HEK293 (cell line): Measurements from ENCODE around the gene SHISAL2A.

Source experiments
- CTCF ChIA-PET: fragments of 350-600 bp; formaldehyde crosslinking; extraction: SDS; loops from one replicate; lab custom pipeline; 2021; ENCODE audit warnings: antibody characterized with exemption; lab: Yijun Ruan, JAX
- POLR2A ChIA-PET: fragments of 300-600 bp; formaldehyde crosslinking; extraction: SDS; loops from one replicate; lab custom pipeline; 2020; ENCODE audit warnings: antibody characterized with exemption, inconsistent platforms; lab: Yijun Ruan, JAX
- H3K27ac ChIP-seq: fragments of 200-500 bp; sonication (Bioruptor generic); 2 replicates; pipeline ENCODE4 v1.5.1; 2014; ENCODE audit warnings: low read depth, low read length, control low read depth, inconsistent platforms; ENCODE audit errors: extremely low read depth
- H3K36me3 ChIP-seq, 2 experiments: fragments of 200-500 bp in 1 of 2; sonication (Bioruptor generic) in 1 of 2; 1 replicate in 1 of 2; 2 replicates in 1 of 2; pipeline ENCODE4 v1.5.1; 2014 to 2017; ENCODE audit warnings: inconsistent platforms in 2 of 2, low read length in 2 of 2; ENCODE audit not compliant: control insufficient read depth in 2 of 2, insufficient read depth in 1 of 2
- H3K4me1 ChIP-seq: fragments of 200-500 bp; sonication (Bioruptor generic); 2 replicates; pipeline ENCODE4 v1.5.1; 2014; ENCODE audit warnings: mild to moderate bottlenecking, low read length, inconsistent platforms; ENCODE audit not compliant: control insufficient read depth, insufficient read depth
- H3K4me3 ChIP-seq: 2 replicates; pipeline ENCODE4 v1.5.1; 2011; ENCODE audit warnings: low read depth, mild to moderate bottlenecking, control low read depth, low read length, moderate library complexity
- H3K9me3 ChIP-seq: fragments of 200-500 bp; sonication (Bioruptor generic); 2 replicates; pipeline ENCODE4 v1.5.1; 2014; ENCODE audit warnings: low read depth, low read length, inconsistent platforms; ENCODE audit not compliant: control insufficient read depth, insufficient read depth
- FEZF1 ChIP-seq: fragments of 450-650 bp; formaldehyde crosslinking; IDR thresholded peaks from 2 replicates; pipeline ENCODE4 v1.5.1; 2016; ENCODE audit warnings: missing biosample characterization, missing genetic modification characterization
- GLIS1 ChIP-seq: fragments of 450-650 bp; formaldehyde crosslinking; IDR thresholded peaks from 2 replicates; pipeline ENCODE4 v1.5.1; 2016; ENCODE audit warnings: missing biosample characterization, missing genetic modification characterization
- HOXD13 ChIP-seq: sonication (generic); formaldehyde crosslinking; IDR thresholded peaks from 2 replicates; pipeline ENCODE4 v1.8.0; 2022; ENCODE audit warnings: missing genetic modification reagents, borderline replicate concordance
- KLF10 ChIP-seq: fragments of 450-650 bp; IDR thresholded peaks from 2 replicates; pipeline ENCODE4 v1.5.1; 2018; ENCODE audit warnings: missing biosample characterization, mild to moderate bottlenecking, missing genetic modification characterization
- TRIM28 ChIP-seq: IDR thresholded peaks from 2 replicates; pipeline ENCODE4 v1.6.1; 2011; ENCODE audit warnings: low read length, control low read depth, borderline replicate concordance
- ZBTB49 ChIP-seq: fragments of 450-650 bp; formaldehyde crosslinking; IDR thresholded peaks from 2 replicates; pipeline ENCODE4 v1.5.1; 2016; ENCODE audit warnings: missing biosample characterization, missing genetic modification characterization, low read depth
- ZIC2 ChIP-seq: fragments of 450-650 bp; formaldehyde crosslinking; IDR thresholded peaks from 2 replicates; pipeline ENCODE4 v1.5.1; 2016; ENCODE audit warnings: missing biosample characterization, missing genetic modification characterization
- ZNF138 ChIP-seq: fragments of 450-650 bp; formaldehyde crosslinking; IDR thresholded peaks from 2 replicates; pipeline ENCODE4 v1.5.1; 2016; ENCODE audit warnings: missing biosample characterization, missing genetic modification characterization, borderline replicate concordance
- ZNF211 ChIP-seq: fragments of 450-650 bp; formaldehyde crosslinking; IDR thresholded peaks from 2 replicates; pipeline ENCODE4 v1.5.1; 2016; ENCODE audit warnings: low read depth, missing biosample characterization, missing genetic modification characterization
- ZNF274 ChIP-seq, 2 experiments: fragments of 200-500 bp in 1 of 2; fragments of 450-650 bp in 1 of 2; sonication (Bioruptor generic) in 1 of 2; formaldehyde crosslinking in 1 of 2; IDR thresholded peaks; 2 replicates each; pipeline versions ENCODE4 v1.5.1 to v1.6.1; 2014 to 2016; ENCODE audit warnings: borderline replicate concordance in 1 of 2, inconsistent platforms in 1 of 2, low read length in 1 of 2, missing biosample characterization in 1 of 2, missing genetic modification characterization in 1 of 2
- ZNF37A ChIP-seq: fragments of 450-650 bp; IDR thresholded peaks from 2 replicates; pipeline ENCODE4 v1.5.1; 2018; ENCODE audit warnings: missing biosample characterization, missing genetic modification characterization
- ZNF394 ChIP-seq: fragments of 450-650 bp; formaldehyde crosslinking; IDR thresholded peaks from 2 replicates; pipeline ENCODE4 v1.5.1; 2016; ENCODE audit warnings: missing biosample characterization, missing genetic modification characterization, mild to moderate bottlenecking, moderate library complexity, borderline replicate concordance
- ZNF518A ChIP-seq: fragments of 450-650 bp; formaldehyde crosslinking; conservative IDR thresholded peaks from 2 replicates; pipeline ENCODE4 v1.5.1; 2016; ENCODE audit warnings: low read depth, missing biosample characterization, missing genetic modification characterization
- ZNF747 ChIP-seq: fragments of 450-650 bp; formaldehyde crosslinking; IDR thresholded peaks from 2 replicates; pipeline ENCODE4 v1.5.1; 2016; ENCODE audit warnings: missing biosample characterization, missing genetic modification characterization
- ZNF777 ChIP-seq: fragments of 450-650 bp; formaldehyde crosslinking; IDR thresholded peaks from 2 replicates; pipeline ENCODE4 v1.5.1; 2017; ENCODE audit warnings: missing biosample characterization, missing genetic modification characterization, borderline replicate concordance
- ZSCAN16 ChIP-seq: fragments of 450-650 bp; formaldehyde crosslinking; IDR thresholded peaks from 2 replicates; pipeline ENCODE4 v1.5.1; 2016; ENCODE audit warnings: missing biosample characterization, missing genetic modification characterization

SHISAL2A gene

GRCh38 chr1:52693843-52694242, 60.9 kb downstream of the SHISAL2A start:
- TF ChIP-seq ZNF777 (no peak), ZNF518A (no peak), FEZF1 (no peak), ZNF394 (no peak), ZSCAN16 (tag by site-specific recombination) (no peak), ZNF37A (tag by site-specific recombination) (no peak), ZBTB49 (tag by site-specific recombination) (no peak), ZNF211 (tag by site-specific recombination) (no peak), ZNF274 (IDR thresholded peaks at IDR 0.05; ENCODE audit: low read length) (no peak), ZNF274 (tag by site-specific recombination; IDR thresholded peaks at IDR 0.05; ENCODE audit: borderline replicate concordance) (no peak)
- CTCF ChIA-PET, result interaction anchor here (0.6 kb wide), 1 partner anchor 153 kb away, joined by 4 read pairs; no protein-coding TSS in a partner anchor
- POLR2A ChIA-PET, result no interaction called here
- no peak overlapping the region for H3K27ac ChIP-seq
- no peaks in the 10 kb centered on the region for H3K9me3 ChIP-seq
- H3K36me3 ChIP-seq, result peaks cover 28 to 46% of the 10 kb centered on the region in 2 experiments
- no peaks in the 10 kb centered on the region for H3K4me1 ChIP-seq
- H3K4me3 ChIP-seq, result no peak overlapping the region

- POLR2A ChIA-PET, result no interaction called here
- Histone ChIP-seq H3K9me3 (no peaks in the 10 kb centered on the region), H3K4me1 (no peaks in the 10 kb centered on the region), H3K36me3 (peaks cover 19 to 33% of the 10 kb centered on the region in 2 experiments), H3K27ac (no peak overlapping the region), H3K4me3 (no peak overlapping the region)
- CTCF ChIA-PET, result interaction anchor here (0.6 kb wide), 1 partner anchor 340 kb away, joined by 3 read pairs; no protein-coding TSS in a partner anchor
- TF ChIP-seq TRIM28 (no peak), ZIC2 (tag by site-specific recombination) (no peak), HOXD13 (CRISPR knock-in tag) (no peak), KLF10 (tag by site-specific recombination) (no peak), GLIS1 (tag by site-specific recombination) (no peak), ZNF274 (IDR thresholded peaks at IDR 0.05; ENCODE audit: low read length) (no peak), ZNF274 (tag by site-specific recombination; IDR thresholded peaks at IDR 0.05; ENCODE audit: borderline replicate concordance) (no peak), ZNF747 (no peak), ZNF138 (tag by site-specific recombination) (no peak)
Observed at GRCh38 chr1:52695627-52696026, 62.7 kb downstream of the SHISAL2A start.
